Adrenal gland (tissue), 19 donors: ENCODE measurements around the gene SPAG9. TPM values are rescaled to one million over a fixed set of nuclear protein-coding genes. Genes with fewer than 3 reads are reported as not detected.
A peak's percentile ranks its signal among the peaks of the same experiment; 100 is the strongest.

Source experiments
- DNase-seq, 7 donors: peaks; one replicate each; pipeline ENCODE4 v3.0.0-alpha.2; 2019 to 2020
- H3K27ac ChIP-seq, 5 donors: fragments of 200-600 bp; sonication (generic) in 4 of 5; 1 replicate in 3 of 5; 2 replicates in 2 of 5; pipeline versions ENCODE4 v1.5.1 to v1.8.0; 2016 to 2020; ENCODE audit warnings: mild to moderate bottlenecking in 1 of 5
- H3K27me3 ChIP-seq: fragments of 200-600 bp; 2 replicates; pipeline ENCODE4 v1.8.0; 2021
- H3K36me3 ChIP-seq, 2 donors: fragments of 200-600 bp; replicated peaks in 1 of 2; 1 replicate in 1 of 2; 2 replicates in 1 of 2; pipeline versions ENCODE4 v1.5.1 to v1.8.0; 2018 to 2022
- H3K4me1 ChIP-seq, 2 donors: fragments of 200-600 bp; replicated peaks in 1 of 2; 1 replicate in 1 of 2; 2 replicates in 1 of 2; pipeline versions ENCODE4 v1.5.1 to v1.8.0; 2018 to 2021
- H3K4me3 ChIP-seq, 4 donors: fragments of 200-600 bp; sonication (generic) in 3 of 4; one replicate each; pipeline ENCODE4 v1.5.1; 2016 to 2018
- H3K9me3 ChIP-seq, 3 donors: fragments of 200-600 bp; sonication (generic) in 1 of 3; replicated peaks in 1 of 3; 1 replicate in 2 of 3; 2 replicates in 1 of 3; pipeline versions ENCODE4 v1.5.1 to v1.8.0; 2016 to 2021
- CTCF ChIP-seq, 6 experiments: fragments of 450-650 bp in 4 of 6; fragments of 200-600 bp in 2 of 6; sonication (generic) in 1 of 6; IDR thresholded peaks; 1 replicate in 5 of 6; 2 replicates in 1 of 6; pipeline versions ENCODE4 v1.5.1 to v1.8.0; 2016 to 2021; ENCODE audit warnings: antibody characterized with exemption in 6 of 6, mild to moderate bottlenecking in 2 of 6, moderate library complexity in 1 of 6
- POLR2A ChIP-seq, 2 donors: fragments of 450-650 bp; IDR thresholded peaks; one replicate each; pipeline ENCODE4 v1.6.1; 2017; ENCODE audit warnings: antibody characterized with exemption in 2 of 2, mild to moderate bottlenecking in 2 of 2, moderate library complexity in 1 of 2
- WGBS, 4 donors: extraction: QIAGEN DNeasy Blood & Tissue Kit in 2 of 4; methylation state at CpG; one replicate each; pipeline versions ENCODE4 v1.1.5 to v1.1.7; 2013 to 2017; 5-methylcytosine and 5-hydroxymethylcytosine counted together
- intact Hi-C, 2 donors: fragments of 100-400 bp; cut with DNase I; formaldehyde crosslinking; loops; one replicate each; pipeline versions ENCODE4 v1.14.1 to v1.15.0; 2022 to 2023
- long read RNA-seq, 10 donors: library from polyadenylated mRNA in 3 of 10; unstranded in 2 of 10; stranded (forward) in 1 of 10; transcript quantifications; one replicate each; pipeline ENCODE4 v2.0.0 and lab custom pipeline, GENCODE V29; 2021 to 2026
- polyA plus RNA-seq, 3 donors: library from polyadenylated mRNA; stranded (reverse); fragments of 200-250 nt in 2 of 3; fragments of 350-450 nt in 1 of 3; fragmentation: Illumina TruSeq in 1 of 3; extraction: RNeasy Lipid Tissue Mini Kit (QIAGEN cat#74804) in 1 of 3; gene quantifications; one replicate each; pipeline ENCODE4 v1.2.3, GENCODE V29; 2013 to 2014
- total RNA-seq, 9 donors: library from RNA; depleted of rRNA in 4 of 9; stranded (reverse); fragments of >200 nt in 4 of 9; fragments of 120-200 nt in 1 of 9; fragmentation: NEBNext Ultra II Directional in 1 of 9; extraction: Animal tissue kit (Norgen Biotek cat#: 25700) in 1 of 9; gene quantifications; one replicate each; pipeline versions ENCODE4 v1.1.0 to v1.2.4, GENCODE V29; 2013 to 2023
- donor health status: healthy with polysubstance abuse.
- donor health status: Bipolar disorder and iron deficiency.
- donor health status: DM: yes; HTN: yes; CAD: no.
- donor health status: DM: no; HTN: no; CAD: no.
- donor health status: DM: no; HTN: no; CAD: no.
- donor health status: DM: yes; HTN: yes; CAD: no.

Gene SPAG9
- total RNA-seq (10 to 100 TPM; 43.0 to 99.8 (median 84.5) TPM), polyA plus RNA-seq (10 to 100 TPM; 23.5 to 49.1 (median 35.0) TPM)
- long read RNA-seq, donor 1, full-length matches to known transcripts, result 4 of 4 reads
- long read RNA-seq, donor 1, partial matches to known transcripts, result 0 of 4 reads
- long read RNA-seq, donor 1, other reads (novel, unspliced or antisense), result 0 of 4 reads
- long read RNA-seq, donor 2, partial matches to known transcripts, result 0 of 3 reads
- long read RNA-seq, donor 2, other reads (novel, unspliced or antisense), result 0 of 3 reads
- long read RNA-seq, donor 3, full-length matches to known transcripts, result 4 of 4 reads
- long read RNA-seq, donor 3, partial matches to known transcripts, result 0 of 4 reads
- long read RNA-seq, donor 3, other reads (novel, unspliced or antisense), result 0 of 4 reads
- long read RNA-seq, donor 4, partial matches to known transcripts, result 4 of 11 reads
- long read RNA-seq, donor 4, other reads (novel, unspliced or antisense), result 5 of 11 reads
- long read RNA-seq, donor 5, full-length matches to known transcripts, result 22 of 49 reads
- long read RNA-seq, donor 5, partial matches to known transcripts, result 6 of 49 reads
- long read RNA-seq, donor 5, other reads (novel, unspliced or antisense), result 21 of 49 reads
- long read RNA-seq, donor 6, partial matches to known transcripts, result 4 of 9 reads
- long read RNA-seq, donor 6, other reads (novel, unspliced or antisense), result 4 of 9 reads
- long read RNA-seq, donor 7, full-length matches to known transcripts, result 1 of 1 reads
- long read RNA-seq, donor 7, partial matches to known transcripts, result 0 of 1 reads
- long read RNA-seq, donor 7, other reads (novel, unspliced or antisense), result 0 of 1 reads
- long read RNA-seq, donor 8, partial matches to known transcripts, result 5 of 8 reads
- long read RNA-seq, donor 8, other reads (novel, unspliced or antisense), result 0 of 8 reads
- long read RNA-seq, donor 9, partial matches to known transcripts, result 0 of 4 reads
- long read RNA-seq, donor 9, other reads (novel, unspliced or antisense), result 0 of 4 reads
- long read RNA-seq, donor 10, partial matches to known transcripts, result 434 of 915 reads
- long read RNA-seq, donor 10, other reads (novel, unspliced or antisense), result 479 of 915 reads

GRCh38 chr17:51120739-51121619 lies at the start of gene SPAG9:
TSS of gene SPAG9 (minus strand) at chr17:51120868. CDS start at chr17:51120656, 212 bp downstream.
- WGBS, 4 donors, result 1 to 2% (median 1%) methylated on average over 19 to 67 of the region's 68 CpGs
- intact Hi-C loops, result no loop called here

GRCh38 chr17:51169340-51169739 lies 48.7 kb upstream of the SPAG9 start:
- H3K4me3 ChIP-seq, result no peak overlapping the region
- no peak for DNase-seq
- 75 to 95% (median 85%) methylated on average over 1 of the region's 1 CpG for WGBS, 4 donors
- peaks cover 0 to 50% of the 10 kb centered on the region in 2 donors for H3K36me3 ChIP-seq
- intact Hi-C loops, result no loop called here
- peaks cover 0 to 12% of the 10 kb centered on the region in 2 donors for H3K4me1 ChIP-seq
- no peaks in the 10 kb centered on the region for H3K27me3 ChIP-seq
- H3K27ac ChIP-seq, result no peak overlapping the region
- no peaks in the 10 kb centered on the region for H3K9me3 ChIP-seq
- TF ChIP-seq CTCF (IDR thresholded peaks at IDR 0.05), result no peak
- TF ChIP-seq POLR2A (IDR thresholded peaks at IDR 0.05), result no peak

More at GRCh38 chr17:51120739-51121619, at the start of gene SPAG9:
- Histone ChIP-seq H3K27me3 (no peaks in the 10 kb centered on the region), H3K4me1 (peaks cover 26 to 29% of the 10 kb centered on the region in 2 donors), H3K27ac (peak within 1 kb of the TSS; percentile 97 to 100 (median 99)), H3K4me3 (peak within 1 kb of the TSS; percentile 46 to 84 (median 60)), H3K9me3 (no peaks in the 10 kb centered on the region), H3K36me3 (no peaks in the 10 kb centered on the region)
- TF ChIP-seq POLR2A (IDR thresholded peaks at IDR 0.05) (peak; percentile 75 to 90), CTCF (IDR thresholded peaks at IDR 0.05) (no peak)
- peak; percentile 95 to 97 (median 96) for DNase-seq

GRCh38 chr17:51166987-51167931 lies 46.6 kb upstream of the SPAG9 start:
- intact Hi-C loops, result no loop called here
- peaks cover 0 to 49% of the 10 kb centered on the region in 2 donors for H3K36me3 ChIP-seq
- peak overlapping the region; percentile 3 to 82 (median 70) for H3K4me3 ChIP-seq
- peaks cover 0 to 12% of the 10 kb centered on the region in 2 donors for H3K4me1 ChIP-seq
- DNase-seq, result peak in 6 of 7 donors; percentile 47 to 63 (median 60)
- H3K27ac ChIP-seq, result peak overlapping the region; percentile 79 to 97 (median 93)
- H3K9me3 ChIP-seq, result no peaks in the 10 kb centered on the region
- TF ChIP-seq CTCF (IDR thresholded peaks at IDR 0.05), result peak; percentile 46 to 72 (median 58)
- no peak for TF ChIP-seq POLR2A (IDR thresholded peaks at IDR 0.05)
- 16 to 53% (median 19%) methylated on average over 12 to 42 of the region's 42 CpGs for WGBS, 4 donors
- no peaks in the 10 kb centered on the region for H3K27me3 ChIP-seq
